ENCODE measurements around the gene LGMN.
"Not testable (repeated sequence)": the region's sequence is repeated elsewhere in the genome, so short reads cannot be mapped to it uniquely, and the experiment has no call there.

Gene LGMN

DNA sequence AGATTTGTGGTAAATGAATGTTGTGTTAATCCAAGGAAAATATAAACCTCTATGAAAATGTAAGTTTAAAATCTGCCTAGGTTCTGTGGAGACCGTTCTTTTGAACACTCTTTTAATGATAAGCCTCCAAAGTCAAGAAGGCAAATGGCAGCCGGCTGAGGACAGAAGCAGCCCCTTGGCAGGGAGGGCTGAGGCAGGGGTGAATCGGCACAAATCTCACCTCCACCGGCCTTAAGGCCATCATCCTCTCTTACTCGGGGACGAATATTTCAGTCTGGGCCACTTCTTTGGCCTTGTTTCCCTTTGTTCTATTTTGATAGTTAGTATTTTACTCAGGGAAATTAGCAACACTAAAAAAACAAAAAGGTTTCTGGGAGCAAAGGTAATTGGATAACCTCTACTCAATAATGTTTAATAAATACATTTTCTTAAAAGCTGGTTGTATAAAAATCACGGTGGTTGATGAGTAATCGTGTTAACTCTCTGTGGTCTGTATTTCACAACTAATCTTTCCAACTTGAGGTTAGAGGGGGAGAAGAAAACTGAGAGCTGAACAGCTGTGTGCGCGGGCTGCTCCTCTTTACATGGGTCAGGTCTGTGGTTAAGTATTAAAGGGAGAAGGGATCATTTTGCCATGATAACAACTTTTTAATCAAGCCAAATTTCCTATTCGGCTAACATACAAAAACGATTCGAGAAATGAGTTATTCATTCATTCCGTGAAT is 18.6 kb downstream of the LGMN start:
- peak; percentile 64 for DNase-seq
- in situ Hi-C loops (cut with MboI; ENCODE audit: low pct_unique_long_range_greater_than_20kb, low sequenced_read_pairs): no loop called here

DNA sequence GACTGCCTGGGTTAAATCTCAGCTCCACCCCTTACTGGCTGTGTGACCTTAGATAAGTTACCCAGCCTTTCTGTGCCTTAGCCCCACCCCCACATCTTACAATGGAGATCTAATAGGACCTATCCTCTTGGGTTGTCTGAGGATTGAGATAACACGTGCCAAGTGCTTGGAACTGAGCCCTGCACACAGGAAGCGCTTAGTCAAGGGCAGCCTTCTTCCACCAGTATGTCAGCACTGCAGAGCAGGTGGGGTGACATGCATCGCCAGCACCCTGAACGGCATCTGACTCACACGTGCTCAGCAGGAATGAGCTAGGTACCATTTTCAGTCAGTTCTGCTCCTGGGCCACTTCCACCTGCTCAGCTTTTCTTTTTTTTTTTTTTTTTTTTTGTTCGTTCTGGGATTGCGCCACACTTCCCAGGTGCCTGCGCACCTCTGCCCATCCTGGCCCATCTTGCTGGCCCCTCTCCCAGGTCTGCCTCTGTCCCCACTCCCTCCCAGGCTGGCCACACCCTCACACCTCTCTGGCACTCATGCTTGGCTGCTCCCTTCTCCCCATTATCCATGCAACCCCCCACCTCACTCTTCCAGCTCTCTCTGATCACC is 19.6 kb downstream of the LGMN start:
- in situ Hi-C loops (cut with MboI; ENCODE audit: low pct_unique_long_range_greater_than_20kb, low sequenced_read_pairs): no loop called here
- DNase-seq: no peak

DNA sequence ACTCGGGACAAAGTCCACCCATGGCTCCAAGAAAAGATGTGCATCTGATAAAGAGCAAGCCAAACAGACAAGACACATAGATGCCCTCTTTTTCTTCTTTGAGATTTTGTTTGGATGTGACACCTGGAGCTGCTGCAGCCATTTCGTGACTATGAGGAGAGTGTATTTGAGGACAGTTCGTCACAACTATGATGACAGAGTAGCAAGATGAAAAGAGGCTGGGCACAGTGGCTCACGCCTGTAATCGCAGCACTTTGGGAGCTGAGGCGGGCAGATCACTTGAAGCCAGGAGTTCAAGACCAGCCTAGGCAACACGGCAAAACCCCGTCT is 21.5 kb downstream of the LGMN start:
- no peak for DNase-seq
- in situ Hi-C loops (cut with MboI; ENCODE audit: low pct_unique_long_range_greater_than_20kb, low sequenced_read_pairs): no loop called here

DNA sequence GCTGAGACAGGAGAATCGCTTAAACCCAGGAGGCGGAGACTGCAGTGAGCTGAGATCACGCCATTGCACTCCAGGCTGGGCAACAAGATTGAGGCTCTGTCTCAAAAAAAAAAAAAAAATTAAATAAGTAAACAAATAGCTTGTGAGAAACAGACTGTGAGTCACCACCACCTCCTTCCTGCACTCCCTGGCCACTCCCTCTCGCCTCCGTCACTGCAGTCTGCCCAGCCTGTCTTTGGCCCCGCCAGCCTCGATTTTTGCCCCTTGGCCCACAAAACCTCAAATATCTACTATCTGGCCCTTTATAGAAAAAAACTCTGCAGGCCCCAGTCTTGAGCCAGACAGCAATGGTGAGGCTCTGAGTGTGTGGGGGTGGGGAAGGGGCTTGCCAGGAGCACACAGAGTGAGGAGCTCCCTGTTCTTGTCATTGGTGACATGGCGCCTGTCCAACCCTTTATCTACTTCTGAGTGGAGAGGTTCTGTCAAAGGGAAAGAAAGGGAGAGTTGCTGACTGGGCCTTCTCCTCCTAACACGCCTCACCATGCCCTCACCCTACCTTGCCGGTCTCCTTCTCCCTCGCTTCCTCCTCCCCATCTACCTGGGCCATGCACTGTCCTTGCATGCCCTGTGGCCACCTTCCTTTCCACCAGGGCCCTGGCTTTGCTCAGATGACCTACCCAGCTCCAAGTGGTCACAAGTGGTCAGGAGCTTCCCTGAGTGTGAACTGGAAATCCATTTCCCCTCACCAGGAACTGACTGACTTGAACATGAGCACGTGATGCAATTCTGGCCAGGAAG is 22.1 kb downstream of the LGMN start:
- no peak for DNase-seq
- in situ Hi-C loops (cut with MboI; ENCODE audit: low pct_unique_long_range_greater_than_20kb, low sequenced_read_pairs): no loop called here

DNA sequence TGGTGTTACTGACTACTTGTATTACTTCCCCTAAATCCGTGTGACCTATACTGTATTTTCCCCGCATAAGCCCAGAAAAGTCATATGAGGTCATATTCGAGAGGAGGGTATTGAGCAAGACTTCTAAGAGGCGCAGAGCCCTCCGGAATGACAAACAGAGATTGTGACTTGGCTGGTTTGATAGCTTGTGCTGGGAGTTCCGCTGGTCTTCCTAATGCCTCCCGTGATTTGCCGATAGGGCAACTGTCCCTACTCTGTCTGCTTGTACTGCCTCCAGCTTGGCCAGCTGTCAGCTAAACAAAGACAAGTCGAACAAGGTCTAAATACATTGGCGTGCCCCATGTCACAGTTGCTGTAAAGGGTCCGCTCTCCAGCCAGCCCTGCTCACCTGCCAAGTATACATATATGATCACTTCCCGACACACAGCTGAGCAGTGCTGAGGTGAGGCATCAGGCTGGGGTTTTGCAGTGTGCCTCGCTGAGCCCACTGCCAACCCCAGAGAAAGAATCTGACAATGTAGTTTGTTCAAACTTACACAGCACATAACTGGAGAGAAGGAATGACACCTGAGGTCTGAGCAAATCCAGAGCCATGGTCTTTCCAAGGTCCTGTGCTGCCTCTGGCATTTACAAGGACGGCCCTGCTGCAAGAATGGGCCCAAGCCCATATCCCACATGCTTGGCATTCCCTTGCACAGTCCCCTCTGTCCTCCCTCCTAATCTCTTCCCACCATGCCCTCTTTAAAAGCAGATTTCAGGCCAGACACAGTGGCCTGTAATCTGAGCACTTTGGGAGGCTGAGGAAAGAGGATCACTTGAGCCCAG is 23.7 kb downstream of the LGMN start:
- peak; percentile 14 for DNase-seq
- in situ Hi-C loops (cut with MboI; ENCODE audit: low pct_unique_long_range_greater_than_20kb, low sequenced_read_pairs): no loop called here

DNA sequence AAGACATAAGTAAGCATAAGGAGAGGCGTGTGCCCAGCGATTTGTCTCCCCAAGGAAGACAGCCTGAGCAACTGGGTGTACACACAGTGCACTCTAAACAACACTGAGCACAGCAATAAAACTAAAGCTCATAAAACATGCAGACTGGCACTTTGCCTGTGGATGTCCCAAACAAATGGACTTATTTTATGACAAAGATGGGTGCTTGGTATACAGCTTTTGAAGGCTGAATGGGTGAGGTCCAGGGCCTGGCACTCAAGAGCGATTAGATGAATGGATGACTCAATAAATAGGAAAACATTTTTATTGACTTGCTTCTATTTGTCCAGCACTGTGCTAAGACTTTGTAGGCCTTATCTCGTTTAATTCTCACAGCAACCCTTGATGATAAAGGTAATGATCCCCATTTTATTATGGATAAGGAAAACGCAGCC is 28.5 kb downstream of the LGMN start:
- no peak for DNase-seq
- in situ Hi-C loops (cut with MboI; ENCODE audit: low pct_unique_long_range_greater_than_20kb, low sequenced_read_pairs): no loop called here

DNA sequence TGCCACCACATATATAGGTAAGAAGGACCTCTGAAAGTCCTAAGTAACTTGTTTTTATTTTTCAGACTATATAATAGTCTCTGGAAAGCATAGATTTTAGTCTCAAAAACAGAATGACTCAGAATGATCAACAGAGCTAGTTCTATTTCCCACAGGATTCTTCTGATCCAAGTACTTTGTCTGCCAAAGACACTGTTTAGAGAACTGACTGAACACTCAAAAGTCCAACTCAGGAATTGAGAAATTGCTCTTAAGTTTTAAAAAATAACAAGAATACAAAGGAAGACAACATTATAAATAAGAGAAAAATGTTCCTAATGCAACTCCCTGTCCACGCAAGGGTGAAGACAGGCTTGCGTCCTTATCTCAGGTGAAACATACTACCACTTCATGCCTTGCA is 29.0 kb downstream of the LGMN start:
- in situ Hi-C loops (cut with MboI; ENCODE audit: low pct_unique_long_range_greater_than_20kb, low sequenced_read_pairs): no loop called here
- no peak for DNase-seq

- in situ Hi-C loops (cut with MboI; ENCODE audit: low pct_unique_long_range_greater_than_20kb, low sequenced_read_pairs): no loop called here
- no peak for DNase-seq
Measured at GRCh38 chr14:92718664-92719063, 29.8 kb downstream of the LGMN start.

GRCh38 chr14:92717571-92718042 is 30.8 kb downstream of the LGMN start:
- in situ Hi-C loops (cut with MboI; ENCODE audit: low pct_unique_long_range_greater_than_20kb, low sequenced_read_pairs): no loop called here
- no peak for DNase-seq

- no peak for DNase-seq
- in situ Hi-C loops (cut with MboI; ENCODE audit: low pct_unique_long_range_greater_than_20kb, low sequenced_read_pairs): no loop called here
Measured at GRCh38 chr14:92716131-92716530, 32.3 kb downstream of the LGMN start.

DNA sequence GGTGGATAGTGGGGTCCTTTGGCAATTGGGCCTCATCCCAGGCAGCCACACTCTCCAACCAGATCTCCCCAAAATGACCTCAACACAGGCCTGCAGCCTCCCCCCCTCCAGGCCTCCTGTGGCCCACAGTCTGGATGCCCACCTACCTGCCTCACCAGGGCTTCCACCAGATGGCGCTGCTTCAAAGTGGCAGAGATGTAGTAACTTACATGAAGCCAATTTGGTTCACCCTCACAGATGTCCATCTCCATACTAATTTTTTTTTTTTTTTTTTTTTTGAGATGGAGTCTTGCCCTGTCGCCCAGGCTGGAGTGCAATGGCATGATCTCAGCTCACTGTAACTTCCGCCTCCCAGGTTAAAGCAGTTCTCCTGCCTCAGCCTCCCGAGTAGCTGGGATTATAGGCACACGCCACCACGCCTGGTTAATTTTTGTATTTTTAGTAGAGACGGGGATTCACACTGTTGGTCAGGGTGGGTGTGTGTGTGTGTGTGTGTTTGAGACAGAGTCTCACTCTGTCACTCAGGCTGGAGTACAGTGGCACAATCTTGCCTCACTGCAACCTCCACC is 33.6 kb downstream of the LGMN start:
- in situ Hi-C loops (cut with MboI; ENCODE audit: low pct_unique_long_range_greater_than_20kb, low sequenced_read_pairs): not testable (repeated sequence)

DNA sequence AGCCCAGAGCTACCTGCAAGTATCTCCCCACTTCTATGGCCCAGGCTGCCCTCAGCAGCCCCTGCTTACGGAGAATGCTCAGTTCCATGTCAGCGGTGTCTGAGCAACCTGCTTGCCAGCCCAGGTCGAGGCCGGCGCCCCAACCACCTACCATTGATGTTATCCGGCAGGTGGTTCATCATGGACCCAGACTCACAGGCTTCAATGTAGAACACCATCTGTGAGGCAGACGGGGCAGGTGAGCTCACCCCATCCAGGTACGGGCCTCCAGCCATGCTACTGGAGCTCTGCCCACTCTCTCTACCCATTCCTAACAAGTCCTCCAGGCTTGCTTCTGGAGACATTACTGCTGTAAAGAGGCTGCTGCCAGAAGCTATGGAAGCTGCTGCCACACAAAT is 35.8 kb downstream of the LGMN start:
- in situ Hi-C loops (cut with MboI; ENCODE audit: low pct_unique_long_range_greater_than_20kb, low sequenced_read_pairs): no loop called here
- DNase-seq: no peak

More for the DNA sequence above, 33.6 kb downstream of the LGMN start:
- peak; percentile 68 for DNase-seq

DNA sequence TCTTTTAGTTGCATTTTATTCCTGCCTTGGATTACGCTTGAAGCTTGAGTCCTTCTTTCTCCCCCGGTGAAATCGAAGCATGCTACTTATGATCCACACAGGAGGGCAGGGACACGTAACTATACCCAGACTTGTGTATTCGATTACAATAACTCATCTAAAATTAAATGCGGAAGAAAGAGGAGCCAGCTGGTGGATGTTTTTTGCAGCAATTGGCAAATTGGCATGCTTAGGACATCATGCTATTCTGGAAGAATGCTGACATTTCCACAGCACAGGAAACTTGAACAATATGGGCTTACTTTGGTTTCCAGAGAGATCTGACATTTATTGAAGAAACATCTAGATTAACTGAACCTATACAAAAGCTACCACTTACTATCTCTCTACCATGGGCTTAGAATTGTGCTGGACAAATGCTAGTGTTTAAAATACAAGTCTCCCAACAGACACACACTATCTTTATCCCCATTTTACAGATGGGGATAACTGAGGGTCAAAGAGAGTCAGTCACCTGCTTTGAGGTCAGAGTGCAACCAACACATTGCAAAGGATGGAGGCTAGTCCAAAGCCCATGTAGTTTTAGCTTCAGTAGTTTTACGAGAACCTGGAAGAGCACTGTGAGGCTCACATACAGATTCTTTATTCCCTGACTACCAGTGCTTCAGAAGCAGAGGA is 36.3 kb downstream of the LGMN start:
- in situ Hi-C loops (cut with MboI; ENCODE audit: low pct_unique_long_range_greater_than_20kb, low sequenced_read_pairs): no loop called here
- no peak for DNase-seq

- in situ Hi-C loops (cut with MboI; ENCODE audit: low pct_unique_long_range_greater_than_20kb, low sequenced_read_pairs): no loop called here
- DNase-seq: no peak
Measured at GRCh38 chr14:92710001-92710341, 38.5 kb downstream of the LGMN start.

DNA sequence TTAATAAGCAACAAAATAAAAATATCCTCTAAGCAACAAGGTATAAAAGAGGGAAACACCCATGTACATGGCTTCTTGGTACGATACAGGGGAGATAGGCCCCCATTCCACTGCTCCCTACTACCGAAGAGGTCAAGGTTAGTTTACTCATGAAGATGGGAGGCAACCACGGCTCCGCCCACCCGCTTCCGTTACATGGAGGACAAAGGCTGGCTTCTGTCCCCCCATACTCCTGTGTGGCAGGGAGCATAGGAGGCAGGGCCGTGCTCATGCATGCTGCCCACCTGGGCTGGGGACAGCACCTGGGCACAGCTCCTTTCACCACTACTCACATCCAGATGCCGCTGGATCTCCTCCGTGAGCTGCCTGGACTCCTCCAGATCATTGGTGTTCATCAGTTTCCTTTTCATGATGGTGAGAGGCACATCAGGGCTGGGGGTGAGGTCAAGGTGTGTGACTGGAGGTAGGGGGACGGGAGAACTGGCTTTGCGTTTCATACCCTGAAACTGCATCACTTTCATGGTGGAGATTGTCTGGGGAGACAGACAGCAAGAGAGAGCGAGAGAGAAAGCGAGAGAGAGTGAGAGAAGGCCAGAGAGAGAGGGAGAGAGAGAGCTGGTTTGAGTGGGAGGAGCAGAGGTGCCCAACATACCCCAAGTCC is 39.0 kb downstream of the LGMN start:
- in situ Hi-C loops (cut with MboI; ENCODE audit: low pct_unique_long_range_greater_than_20kb, low sequenced_read_pairs): no loop called here
- DNase-seq: no peak

DNA sequence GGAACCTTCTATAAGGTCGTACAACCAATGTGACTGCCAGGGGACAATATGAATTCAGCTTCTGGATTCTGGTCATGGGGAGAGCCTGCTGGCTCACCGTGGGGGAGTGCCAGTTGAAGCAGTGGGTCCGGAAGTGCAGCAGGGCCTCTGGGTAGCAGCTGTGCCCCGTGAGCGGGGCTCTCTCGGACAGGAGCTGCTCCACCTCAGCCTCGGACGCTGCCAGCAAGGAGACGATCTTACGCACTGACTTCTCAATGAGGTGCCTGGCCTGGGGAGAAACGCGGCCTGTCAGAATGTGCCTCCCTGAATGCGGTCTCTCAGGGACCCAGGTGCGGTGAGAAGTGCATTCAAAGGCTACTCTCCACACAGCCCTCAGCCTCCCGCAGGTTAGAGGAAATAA is 42.0 kb downstream of the LGMN start:
- in situ Hi-C loops (cut with MboI; ENCODE audit: low pct_unique_long_range_greater_than_20kb, low sequenced_read_pairs): no loop called here
- DNase-seq: peak; percentile 35

GRCh38 chr14:92704821-92705220 is 43.6 kb downstream of the LGMN start:
- no peak for DNase-seq
- in situ Hi-C loops (cut with MboI; ENCODE audit: low pct_unique_long_range_greater_than_20kb, low sequenced_read_pairs): no loop called here

DNA sequence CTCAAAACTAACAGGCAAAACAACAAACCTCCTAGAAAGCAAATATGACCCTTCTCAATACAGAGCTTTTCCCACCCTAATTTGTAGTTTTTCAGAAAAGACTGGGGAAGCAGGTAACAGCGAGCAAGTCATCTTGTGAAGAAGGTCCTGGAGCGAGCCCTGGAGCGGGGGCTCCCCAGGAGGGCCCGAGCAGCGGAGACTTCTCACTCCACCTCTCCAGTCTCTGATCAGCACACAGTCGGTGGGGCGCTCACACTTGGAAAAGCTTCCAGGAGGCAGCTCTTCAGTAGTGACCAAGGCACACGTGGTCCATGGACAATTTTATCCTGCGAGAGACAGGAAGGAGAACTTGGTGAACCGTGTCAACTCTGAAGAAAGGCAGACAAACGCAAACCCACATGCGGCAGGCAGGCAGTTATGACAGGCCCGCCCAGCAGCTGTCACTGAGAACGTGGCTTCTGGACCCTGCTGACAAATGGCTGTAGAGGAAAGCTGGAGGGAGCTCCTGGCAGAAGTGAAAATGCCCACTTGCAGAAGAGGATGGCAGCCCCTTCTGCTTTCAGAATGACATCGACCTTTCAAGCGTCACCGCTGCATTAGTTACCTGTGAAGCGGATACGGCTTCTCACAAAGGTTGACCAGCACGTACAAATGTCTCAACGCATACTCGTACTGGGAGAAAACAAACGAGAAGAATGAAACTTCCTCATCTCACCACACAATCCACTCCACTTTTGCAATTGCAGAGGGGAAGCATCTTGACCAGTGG is 44.2 kb downstream of the LGMN start:
- in situ Hi-C loops (cut with MboI; ENCODE audit: low pct_unique_long_range_greater_than_20kb, low sequenced_read_pairs): no loop called here
- DNase-seq: peak; percentile 72
